HG03432 (cell line): Measurements from ENCODE around the gene RBM18.

Experiments used
- ATAC-seq: cut with Tn5 transposase; IDR thresholded peaks from one replicate; pipeline ENCODE4 v1.9.1; 2021; ENCODE audit warnings: mild to moderate bottlenecking, moderate library complexity; ENCODE audit not compliant: unreplicated experiment

RBM18 gene

GRCh38 chr9:122264360-122265148 is at the start of gene RBM18, which contains the start of gene MRRF:
TSS of gene RBM18 (minus strand) at chr9:122264840. CDS start at chr9:122261492, 3,348 bp downstream.
TSS of gene MRRF (plus strand) at chr9:122264882. CDS start at chr9:122270892, 6,010 bp downstream.
- peak; percentile 94 for ATAC-seq

GRCh38 chr9:122314165-122314564 is 49.5 kb upstream of the RBM18 start:
- no peak for ATAC-seq

GRCh38 chr9:122309861-122310260 is 45.2 kb upstream of the RBM18 start:
- no peak for ATAC-seq

- ATAC-seq: no peak
These were observed 43.3 kb upstream of the RBM18 start for GRCh38 chr9:122307925-122308324.

- no peak for ATAC-seq
These were observed 42.4 kb upstream of the RBM18 start for GRCh38 chr9:122307061-122307460.

GRCh38 chr9:122302237-122303093 is 37.8 kb upstream of the RBM18 start:
- ATAC-seq: no peak

- no peak for ATAC-seq
These were observed 32.9 kb upstream of the RBM18 start for GRCh38 chr9:122297512-122297911.

- ATAC-seq: no peak
These were observed 29.9 kb upstream of the RBM18 start for GRCh38 chr9:122294531-122294930.

GRCh38 chr9:122291458-122291857 is 26.8 kb upstream of the RBM18 start:
- no peak for ATAC-seq

- ATAC-seq: no peak
These were observed 22.6 kb upstream of the RBM18 start for GRCh38 chr9:122287214-122287720.

- no peak for ATAC-seq
These were observed 22.1 kb upstream of the RBM18 start for GRCh38 chr9:122286764-122287163.

GRCh38 chr9:122281368-122281767 is 16.7 kb upstream of the RBM18 start:
- no peak for ATAC-seq

GRCh38 chr9:122277285-122277897 is 12.8 kb upstream of the RBM18 start:
- no peak for ATAC-seq

- ATAC-seq: no peak
These were observed 11.5 kb upstream of the RBM18 start for GRCh38 chr9:122276096-122276495.

- no peak for ATAC-seq
These were observed 9.4 kb upstream of the RBM18 start for GRCh38 chr9:122274055-122274454.

- ATAC-seq: no peak
These were observed 3.6 kb upstream of the RBM18 start for GRCh38 chr9:122268041-122268814.

- ATAC-seq: peak; percentile 36
These were observed 692 bp upstream of the RBM18 start for GRCh38 chr9:122265149-122265915.

- no peak for ATAC-seq
These were observed 816 bp downstream of the RBM18 start for GRCh38 chr9:122263699-122264349.

GRCh38 chr9:122262073-122262472 is 2.6 kb downstream of the RBM18 start:
- no peak for ATAC-seq
